ENCODE measurements around the gene THAP7. TPM values are rescaled to one million over a fixed set of nuclear protein-coding genes. Genes with fewer than 3 reads are reported as not detected.

THAP7 gene
- total RNA-seq, 1 experiment from 2014 or later, result 23.5 TPM

DNA sequence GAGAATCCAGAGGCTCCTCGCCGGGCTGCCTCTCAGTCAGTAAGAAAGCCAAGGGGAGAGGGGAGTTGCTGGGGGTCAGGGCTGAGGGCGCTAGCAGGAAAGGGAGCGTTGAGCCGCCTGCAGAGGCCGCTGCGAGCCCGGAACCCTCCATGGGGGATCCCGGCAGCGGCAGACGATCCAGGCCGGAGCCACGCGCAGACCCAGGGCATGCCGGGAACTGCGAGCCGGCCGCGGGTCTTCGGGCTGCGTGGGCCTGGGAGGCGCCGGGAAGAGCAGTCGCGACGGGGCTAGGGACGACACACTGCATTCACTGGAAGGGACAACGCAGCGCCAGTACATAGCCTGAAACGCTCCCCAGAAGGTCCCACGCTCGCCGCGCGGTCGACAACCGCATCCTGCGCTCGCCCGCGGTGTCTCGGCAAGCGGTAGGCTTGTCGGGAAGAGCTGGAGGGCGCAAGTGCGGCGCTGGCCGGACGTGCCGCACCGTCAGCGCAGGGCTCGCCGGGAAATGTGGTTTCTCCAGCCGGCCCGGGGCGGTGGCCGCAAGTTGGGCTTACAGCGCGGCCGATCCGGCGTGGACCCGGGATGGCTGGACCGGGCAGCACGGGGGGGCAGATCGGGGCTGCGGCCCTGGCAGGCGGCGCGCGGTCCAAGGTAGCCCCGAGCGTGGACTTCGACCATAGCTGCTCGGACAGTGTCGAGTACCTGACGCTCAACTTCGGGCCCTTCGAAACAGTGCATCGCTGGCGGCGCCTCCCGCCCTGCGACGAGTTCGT lies 19.9 kb downstream of the THAP7 start, which contains the start of gene LZTR1:
TSS of gene LZTR1 (plus strand) at position 511 of the 776 bp plus-strand sequence. CDS start at position 586, 75 bp downstream.
- ATAC-seq (peak; percentile 97), DNase-seq (ENCODE audit: low read depth, low spot score) (no peak)
- CTCF ChIA-PET, result interaction anchor here (0.7 kb wide), 1 partner anchor 10 kb away, joined by 4 read pairs; no protein-coding TSS in a partner anchor
- in situ Hi-C loops (cut with HindIII; ENCODE audit: low pct_unique_long_range_greater_than_20kb, low sequenced_read_pairs) (no loop called here), intact Hi-C loops (cut with micrococcal nuclease; ENCODE audit: unreplicated experiment) (no loop called here)
- POLR2A ChIA-PET, result no interaction called here
- no peaks in the 10 kb centered on the region; the same call in 1 of the 2 replicates for H3K36me3 ChIP-seq (ENCODE audit: control insufficient read depth, insufficient read depth, low read length)
- H3K27ac ChIP-seq (ENCODE audit: low read length), result peak within 1 kb of the TSS; percentile 87
- TF ChIP-seq POLR2AphosphoS5 (IDR thresholded peaks at IDR 0.05; ENCODE audit: low read depth, low read length), result peak; percentile 91
- TF ChIP-seq, protein P1, sequence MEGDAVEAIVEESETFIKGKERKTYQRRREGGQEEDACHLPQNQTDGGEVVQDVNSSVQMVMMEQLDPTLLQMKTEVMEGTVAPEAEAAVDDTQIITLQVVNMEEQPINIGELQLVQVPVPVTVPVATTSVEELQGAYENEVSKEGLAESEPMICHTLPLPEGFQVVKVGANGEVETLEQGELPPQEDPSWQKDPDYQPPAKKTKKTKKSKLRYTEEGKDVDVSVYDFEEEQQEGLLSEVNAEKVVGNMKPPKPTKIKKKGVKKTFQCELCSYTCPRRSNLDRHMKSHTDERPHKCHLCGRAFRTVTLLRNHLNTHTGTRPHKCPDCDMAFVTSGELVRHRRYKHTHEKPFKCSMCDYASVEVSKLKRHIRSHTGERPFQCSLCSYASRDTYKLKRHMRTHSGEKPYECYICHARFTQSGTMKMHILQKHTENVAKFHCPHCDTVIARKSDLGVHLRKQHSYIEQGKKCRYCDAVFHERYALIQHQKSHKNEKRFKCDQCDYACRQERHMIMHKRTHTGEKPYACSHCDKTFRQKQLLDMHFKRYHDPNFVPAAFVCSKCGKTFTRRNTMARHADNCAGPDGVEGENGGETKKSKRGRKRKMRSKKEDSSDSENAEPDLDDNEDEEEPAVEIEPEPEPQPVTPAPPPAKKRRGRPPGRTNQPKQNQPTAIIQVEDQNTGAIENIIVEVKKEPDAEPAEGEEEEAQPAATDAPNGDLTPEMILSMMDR (IDR thresholded peaks at IDR 0.05), result no peak; the same call in 1 of the 2 replicates
- TF ChIP-seq TCF7L2 (IDR thresholded peaks at IDR 0.05; ENCODE audit: low read depth, low read length), result no peak
- TF ChIP-seq SIN3A (IDR thresholded peaks at IDR 0.05; ENCODE audit: borderline replicate concordance, insufficient read depth, low read depth, low read length), result peak; percentile 84; the same call in 1 of the 2 replicates
- no peaks in the 10 kb centered on the region for H3K9me3 ChIP-seq (ENCODE audit: control insufficient read depth, insufficient read depth, low read depth, low read length)
- BruUV-seq (replicated peaks), result no TSS peak
- H3K4me3 ChIP-seq (ENCODE audit: low read depth in 2 of 2, low read length in 2 of 2), result peak within 1 kb of the TSS; percentile 68 to 80
- H3K4me1 ChIP-seq (ENCODE audit: control insufficient read depth, insufficient read depth, low read length), result 0 out of 2 replicates have a peak, but pooled peaks cover 3% of the 10 kb centered on the region
- H3K27me3 ChIP-seq (ENCODE audit: control insufficient read depth, insufficient read depth, low read length), result no peaks in the 10 kb centered on the region

DNA sequence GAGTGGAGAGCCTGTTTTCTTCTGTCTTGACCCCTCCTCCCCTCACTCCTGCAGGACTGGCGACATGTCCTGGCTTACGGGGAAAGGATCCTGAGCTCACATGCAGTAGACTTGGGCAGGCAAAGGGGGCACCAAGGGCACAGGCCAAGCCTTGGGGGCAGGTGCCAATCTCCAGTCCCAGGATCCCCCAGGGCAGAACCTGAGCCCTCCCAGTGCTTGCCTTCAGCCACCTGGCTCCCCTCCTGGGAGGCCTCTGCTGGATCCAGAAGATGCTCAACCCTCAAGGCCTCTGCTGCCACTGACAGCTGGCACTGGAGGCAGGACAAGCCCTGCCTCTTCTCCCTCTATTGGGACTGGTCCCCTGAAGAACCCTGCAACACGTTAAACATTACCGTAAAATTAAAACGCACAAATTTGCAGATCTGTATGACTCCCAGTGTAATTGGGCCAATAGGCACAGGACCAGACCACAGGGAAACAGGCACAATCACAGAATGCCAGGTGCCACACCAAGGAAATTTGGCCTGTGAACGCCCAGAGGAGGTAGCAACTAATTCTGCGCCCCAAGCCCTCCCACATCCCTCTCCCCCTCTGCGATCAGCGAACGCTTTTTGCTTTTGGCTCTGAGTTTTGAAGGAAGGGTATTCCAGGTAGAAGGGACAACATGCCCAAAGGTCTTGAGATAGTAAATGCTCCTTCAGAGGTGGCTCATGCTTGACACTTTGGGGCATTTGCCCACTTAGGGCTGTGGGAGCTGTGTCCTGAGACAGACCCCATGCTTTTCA lies 20.8 kb downstream of the THAP7 start:
- no peak for ATAC-seq
- Histone ChIP-seq H3K9me3 (ENCODE audit: control insufficient read depth, insufficient read depth, low read depth, low read length) (no peaks in the 10 kb centered on the region), H3K4me3 (ENCODE audit: low read depth in 2 of 2, low read length in 2 of 2) (peak overlapping the region; percentile 68 to 80), H3K27me3 (ENCODE audit: control insufficient read depth, insufficient read depth, low read length) (no peaks in the 10 kb centered on the region), H3K27ac (ENCODE audit: low read length) (peak overlapping the region; percentile 87), H3K36me3 (ENCODE audit: control insufficient read depth, insufficient read depth, low read length) (no peaks in the 10 kb centered on the region; the same call in 1 of the 2 replicates), H3K4me1 (ENCODE audit: control insufficient read depth, insufficient read depth, low read length) (0 out of 2 replicates have a peak, but pooled peaks cover 3% of the 10 kb centered on the region)
- POLR2A ChIA-PET, result no interaction called here
- CTCF ChIA-PET, result interaction anchor here (0.7 kb wide), 1 partner anchor 10 kb away, joined by 4 read pairs; no protein-coding TSS in a partner anchor
- TSS peak; percentile 78 for BruUV-seq (replicated peaks)
- in situ Hi-C loops (cut with HindIII; ENCODE audit: low pct_unique_long_range_greater_than_20kb, low sequenced_read_pairs) (no loop called here), intact Hi-C loops (cut with micrococcal nuclease; ENCODE audit: unreplicated experiment) (no loop called here)
- DNase-seq (ENCODE audit: low read depth, low spot score), result no peak
- TF ChIP-seq, protein P1 (IDR thresholded peaks at IDR 0.05), result no peak
- no peak for TF ChIP-seq SIN3A (IDR thresholded peaks at IDR 0.05; ENCODE audit: borderline replicate concordance, insufficient read depth, low read depth, low read length)
- TF ChIP-seq, protein P2, sequence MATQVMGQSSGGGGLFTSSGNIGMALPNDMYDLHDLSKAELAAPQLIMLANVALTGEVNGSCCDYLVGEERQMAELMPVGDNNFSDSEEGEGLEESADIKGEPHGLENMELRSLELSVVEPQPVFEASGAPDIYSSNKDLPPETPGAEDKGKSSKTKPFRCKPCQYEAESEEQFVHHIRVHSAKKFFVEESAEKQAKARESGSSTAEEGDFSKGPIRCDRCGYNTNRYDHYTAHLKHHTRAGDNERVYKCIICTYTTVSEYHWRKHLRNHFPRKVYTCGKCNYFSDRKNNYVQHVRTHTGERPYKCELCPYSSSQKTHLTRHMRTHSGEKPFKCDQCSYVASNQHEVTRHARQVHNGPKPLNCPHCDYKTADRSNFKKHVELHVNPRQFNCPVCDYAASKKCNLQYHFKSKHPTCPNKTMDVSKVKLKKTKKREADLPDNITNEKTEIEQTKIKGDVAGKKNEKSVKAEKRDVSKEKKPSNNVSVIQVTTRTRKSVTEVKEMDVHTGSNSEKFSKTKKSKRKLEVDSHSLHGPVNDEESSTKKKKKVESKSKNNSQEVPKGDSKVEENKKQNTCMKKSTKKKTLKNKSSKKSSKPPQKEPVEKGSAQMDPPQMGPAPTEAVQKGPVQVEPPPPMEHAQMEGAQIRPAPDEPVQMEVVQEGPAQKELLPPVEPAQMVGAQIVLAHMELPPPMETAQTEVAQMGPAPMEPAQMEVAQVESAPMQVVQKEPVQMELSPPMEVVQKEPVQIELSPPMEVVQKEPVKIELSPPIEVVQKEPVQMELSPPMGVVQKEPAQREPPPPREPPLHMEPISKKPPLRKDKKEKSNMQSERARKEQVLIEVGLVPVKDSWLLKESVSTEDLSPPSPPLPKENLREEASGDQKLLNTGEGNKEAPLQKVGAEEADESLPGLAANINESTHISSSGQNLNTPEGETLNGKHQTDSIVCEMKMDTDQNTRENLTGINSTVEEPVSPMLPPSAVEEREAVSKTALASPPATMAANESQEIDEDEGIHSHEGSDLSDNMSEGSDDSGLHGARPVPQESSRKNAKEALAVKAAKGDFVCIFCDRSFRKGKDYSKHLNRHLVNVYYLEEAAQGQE (IDR thresholded peaks at IDR 0.05; ENCODE audit: insufficient read depth in 1 of 2, low read depth in 2 of 2, low read length in 1 of 2), result no peak
- TF ChIP-seq POLR2AphosphoS5 (IDR thresholded peaks at IDR 0.05; ENCODE audit: low read depth, low read length), result no peak
- no peak for TF ChIP-seq TCF7L2 (IDR thresholded peaks at IDR 0.05; ENCODE audit: low read depth, low read length)

Data from Panc1 (cell line).